Pulmonary artery endothelial cell (primary cell): ENCODE results near the gene LRRIQ4. TPM values are rescaled to one million over a fixed set of nuclear protein-coding genes. Genes with fewer than 3 reads are reported as not detected.

Source experiments
- DNase-seq: peaks from one replicate; pipeline ENCODE4 v3.0.0-alpha.2; 2011; ENCODE audit warnings: low read depth, low spot score
- total RNA-seq: library from RNA; depleted of rRNA; stranded (reverse); fragments of >200 nt; gene quantifications from 2 replicates; pipeline ENCODE4 v1.2.3, GENCODE V29; 2014

The LRRIQ4 gene
- total RNA-seq, 1 donor from 2014 or later, result not detected

- DNase-seq, result no peak
These were observed 42.8 kb downstream of the LRRIQ4 start for GRCh38 chr3:169855514-169855913.

GRCh38 chr3:169857811-169858210 lies 45.1 kb downstream of the LRRIQ4 start:
- DNase-seq, result no peak

DNA sequence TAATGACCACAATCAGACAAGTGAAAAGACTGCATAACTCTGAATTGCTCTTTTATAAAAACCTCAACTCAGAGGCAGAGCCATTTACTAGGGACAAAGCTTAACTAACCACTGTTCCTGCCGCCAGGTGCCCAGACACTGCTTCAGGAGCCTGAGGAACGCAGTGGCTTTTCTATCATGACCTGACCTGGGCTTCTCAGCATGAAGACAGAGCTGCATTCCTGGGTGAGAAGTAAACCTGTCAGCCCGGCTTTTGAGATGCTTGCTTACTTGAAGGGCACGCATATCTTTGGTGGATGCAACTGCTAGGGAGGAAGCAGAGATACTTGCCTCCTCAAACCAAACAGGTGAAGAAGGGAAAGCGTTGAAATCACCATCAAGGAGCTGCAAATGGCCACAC lies 49.2 kb downstream of the LRRIQ4 start:
- no peak for DNase-seq

DNA sequence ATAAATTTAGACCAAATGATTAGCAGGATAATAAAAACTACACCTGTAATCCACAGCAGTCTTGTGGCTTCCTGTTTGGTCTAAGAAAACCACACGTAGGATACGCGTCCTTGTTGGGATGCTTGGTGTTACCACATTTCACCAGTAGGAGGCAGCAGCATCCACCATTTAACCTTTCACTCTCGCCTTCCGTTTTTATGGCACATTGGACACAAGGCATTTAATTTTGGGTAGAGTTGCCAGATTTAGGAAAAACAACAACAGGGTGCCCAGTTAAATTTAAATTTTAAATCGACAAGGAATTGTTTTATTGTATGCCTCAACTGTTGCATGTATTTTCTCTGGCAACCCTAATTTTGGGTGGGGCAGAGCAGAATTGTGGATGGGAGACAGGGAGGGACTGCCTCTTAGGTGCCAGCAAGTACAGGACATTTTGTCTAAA lies 50.8 kb downstream of the LRRIQ4 start:
- peak; percentile 20 for DNase-seq

- DNase-seq, result no peak
These were observed 51.6 kb downstream of the LRRIQ4 start for GRCh38 chr3:169864270-169864669.

DNA sequence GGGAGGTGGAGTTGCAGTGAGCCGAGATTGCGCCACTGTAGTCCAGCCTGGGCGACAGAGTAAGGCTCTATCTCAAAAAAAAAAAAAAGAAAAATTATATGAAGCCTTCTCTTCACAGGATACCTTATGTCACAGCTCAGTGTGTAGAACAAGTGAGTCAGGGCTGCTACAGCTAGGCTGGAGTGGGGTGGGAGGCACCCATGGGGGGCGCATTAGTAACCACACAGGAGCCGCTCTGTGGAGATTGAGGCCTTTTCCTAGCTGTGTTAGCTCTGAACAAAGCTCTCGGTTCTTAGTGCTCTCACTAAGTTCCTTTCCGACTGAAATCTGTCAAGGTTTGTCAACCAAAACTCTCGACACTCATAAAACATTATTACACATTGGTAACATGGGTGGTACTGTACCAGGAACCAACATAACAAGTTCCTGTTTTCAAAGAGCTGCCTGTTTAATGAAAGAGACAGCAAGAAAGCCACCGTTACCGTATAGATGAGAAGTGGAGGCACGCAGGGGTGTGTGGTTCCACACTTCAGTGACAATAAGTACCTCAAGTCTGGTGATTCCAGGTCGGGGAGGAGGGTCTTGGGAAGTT lies 52.6 kb downstream of the LRRIQ4 start:
- DNase-seq, result no peak

DNA sequence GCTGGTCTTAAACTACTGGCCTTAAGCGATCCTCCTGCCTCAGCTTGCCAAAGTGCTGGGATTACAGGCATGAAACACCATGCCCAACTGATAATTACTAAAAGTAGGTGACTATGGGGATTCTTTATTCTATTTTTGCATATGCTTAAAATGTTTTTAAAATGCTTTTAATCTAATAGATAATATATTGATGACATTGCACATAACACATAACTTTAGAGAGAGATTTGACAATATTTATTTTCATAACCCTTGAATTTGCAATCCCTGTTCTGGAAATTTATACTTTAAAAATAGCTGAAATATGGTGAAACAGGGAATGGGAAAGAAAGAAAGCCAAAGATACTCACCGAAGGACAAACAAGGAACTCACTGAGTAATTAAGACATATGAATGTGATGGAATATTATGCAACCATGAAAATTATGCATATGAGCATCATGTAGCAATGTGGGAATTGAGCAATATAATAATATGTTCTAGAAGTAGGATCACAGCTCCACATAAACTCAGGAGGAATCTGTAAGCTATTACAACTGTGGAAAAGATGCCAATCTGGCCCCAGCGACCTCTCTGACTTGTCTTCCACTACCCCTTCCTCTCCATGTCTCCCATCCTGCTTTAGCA lies 55.0 kb downstream of the LRRIQ4 start:
- DNase-seq, result no peak

- no peak for DNase-seq
These were observed 55.7 kb downstream of the LRRIQ4 start for GRCh38 chr3:169868369-169868768.

GRCh38 chr3:169869484-169870220 lies 57.0 kb downstream of the LRRIQ4 start, which contains the start of gene LRRC31:
LRRC31 (minus strand) TSS chr3:169869935; CDS start chr3:169869807, 128 bp downstream.
- DNase-seq, result no peak

DNA sequence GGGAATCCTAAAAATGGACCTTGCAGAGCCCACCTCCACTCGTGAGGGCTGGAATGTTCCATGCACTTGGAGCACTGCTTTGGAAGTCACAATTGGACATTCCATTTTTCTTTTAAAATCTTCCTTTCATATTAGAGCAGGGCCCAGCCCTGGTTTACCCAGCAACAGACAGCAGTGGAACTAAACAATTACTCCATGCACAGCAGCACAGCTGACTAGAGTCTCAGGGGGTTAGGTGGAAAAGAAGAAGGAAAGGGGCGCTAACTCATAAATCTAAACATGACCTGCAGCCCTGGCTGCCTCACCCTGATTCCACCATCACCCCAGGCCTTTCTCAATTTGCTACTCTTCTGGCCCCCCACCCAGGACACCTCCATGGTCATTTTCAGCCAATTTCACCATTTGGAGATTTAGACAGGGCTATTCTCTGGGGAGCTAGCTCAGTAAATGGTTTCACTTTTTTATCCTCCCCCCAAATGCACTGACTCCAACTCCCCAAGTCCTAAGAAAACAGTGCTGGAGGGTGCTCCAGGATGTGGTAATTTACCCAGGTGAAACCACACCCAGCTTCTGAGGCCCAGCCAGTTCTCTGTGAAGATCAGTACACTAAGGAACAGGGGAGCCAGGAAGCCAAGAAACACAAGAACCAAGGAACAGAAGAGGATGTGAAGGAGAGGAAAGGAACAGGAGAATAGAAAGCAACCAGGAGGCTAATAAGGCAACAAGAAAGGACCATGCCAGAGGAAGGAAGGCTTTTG lies 58.6 kb downstream of the LRRIQ4 start:
- no peak for DNase-seq

DNA sequence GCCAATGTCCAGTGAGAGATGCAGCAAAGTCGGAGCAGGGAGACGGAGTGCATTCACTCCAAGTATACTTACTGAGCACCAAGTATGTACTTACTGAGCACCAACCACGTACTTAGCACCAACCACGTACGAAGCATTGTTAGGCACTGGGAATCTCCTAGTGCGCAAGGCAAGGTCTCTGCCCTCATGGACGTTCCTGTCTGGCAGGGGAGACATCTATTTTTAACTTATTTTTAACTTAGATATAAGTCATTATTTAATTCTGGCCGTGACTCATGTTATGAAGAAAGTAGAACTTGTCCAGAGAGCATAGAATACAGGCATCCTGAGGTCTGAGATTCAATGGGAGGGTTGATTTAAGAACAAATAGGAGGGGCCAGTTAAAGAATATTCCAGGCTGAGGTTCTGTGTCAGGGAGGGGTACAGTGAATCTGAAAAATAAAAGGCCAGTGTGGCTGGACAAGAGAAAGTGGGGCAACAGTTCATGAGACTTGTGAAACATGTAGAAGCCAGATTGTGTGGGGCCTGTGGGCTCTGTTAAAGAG lies 66.4 kb downstream of the LRRIQ4 start:
- no peak for DNase-seq

- no peak for DNase-seq
These were observed 67.3 kb downstream of the LRRIQ4 start for GRCh38 chr3:169879845-169880575.

- DNase-seq, result no peak
These were observed 68.0 kb downstream of the LRRIQ4 start for GRCh38 chr3:169880576-169881250.

GRCh38 chr3:169886671-169887070 lies 74.0 kb downstream of the LRRIQ4 start:
- no peak for DNase-seq

Other genes starting within 250 kb of the LRRIQ4 start
- gene MECOM, start 149.2 kb upstream of the LRRIQ4 start, total RNA-seq, result 84.3 and 117 TPM in 2 replicates
- 70.7 and 108 TPM in 2 replicates for gene TERC, start 47.8 kb upstream of the LRRIQ4 start, total RNA-seq
- gene ACTRT3, start 43.3 kb upstream of the LRRIQ4 start, total RNA-seq, result 4.0 and 5.1 TPM in 2 replicates
- gene MYNN, start 39.5 kb upstream of the LRRIQ4 start, total RNA-seq, result 20.2 and 23.5 TPM in 2 replicates
- 2.2 and 2.4 TPM in 2 replicates for gene LRRC34, start within 50 bp of the LRRIQ4 start, total RNA-seq
- gene LRRC31, start 57.1 kb downstream of the LRRIQ4 start, total RNA-seq, result not detected in 2 replicates
- not detected in 2 replicates for gene SAMD7, start 98.7 kb downstream of the LRRIQ4 start, total RNA-seq
- 39.5 and 78.8 TPM in 2 replicates for gene SEC62, start 153.9 kb downstream of the LRRIQ4 start, total RNA-seq
- 2.2 and 2.6 TPM in 2 replicates for gene GPR160, start 225.1 kb downstream of the LRRIQ4 start, total RNA-seq